HepG2 (cell line): ENCODE measurements around the gene ITM2B. TPM values are rescaled to one million over a fixed set of nuclear protein-coding genes. Genes with fewer than 3 reads are reported as not detected.

ENCODE experiments used
- ASH2L ChIP-seq: fragments of 300-600, 200-600 bp; sonication (generic); IDR thresholded peaks from 2 replicates; pipeline ENCODE4 v1.7.0; 2017; ENCODE audit warnings: low read depth, mild to moderate bottlenecking, moderate library complexity, mixed read lengths, low read length; ENCODE audit not compliant: insufficient read length
- DDIT3 ChIP-seq: sonication (generic); formaldehyde crosslinking; IDR thresholded peaks from 2 replicates; pipeline ENCODE4 v1.4.0; 2020; ENCODE audit warnings: mild to moderate bottlenecking, missing genetic modification reagents
- FOSL2 ChIP-seq: sonication (generic); formaldehyde crosslinking; IDR thresholded peaks from 2 replicates; pipeline ENCODE4 v1.4.0; 2020; ENCODE audit warnings: missing genetic modification reagents
- GATA4 ChIP-seq: sonication (generic); IDR thresholded peaks from 2 replicates; pipeline ENCODE4 v1.6.1; 2016; ENCODE audit warnings: antibody characterized with exemption, low read depth, borderline replicate concordance
- HMG20A ChIP-seq: IDR thresholded peaks from 2 replicates; pipeline ENCODE4 v1.6.1; 2016; ENCODE audit warnings: borderline replicate concordance
- HMGXB4 ChIP-seq, 2 experiments: sonication (generic) in 1 of 2; formaldehyde crosslinking in 1 of 2; IDR thresholded peaks; 2 replicates each; pipeline versions ENCODE4 v1.4.0 to v1.6.1; 2018 to 2020; ENCODE audit warnings: missing genetic modification reagents in 2 of 2, borderline replicate concordance in 1 of 2, low read depth in 1 of 2, mild to moderate bottlenecking in 1 of 2, missing biosample characterization in 1 of 2
- HOXA5 ChIP-seq: sonication (generic); formaldehyde crosslinking; IDR thresholded peaks from 2 replicates; pipeline ENCODE4 v1.4.0; 2020; ENCODE audit warnings: missing genetic modification reagents
- NCOR1 ChIP-seq: fragments of 200-600 bp; sonication (generic); IDR thresholded peaks from 2 replicates; pipeline ENCODE4 v1.7.0; 2017; ENCODE audit warnings: antibody characterized with exemption, low read length, borderline replicate concordance
- RFXANK ChIP-seq: IDR thresholded peaks from 2 replicates; pipeline ENCODE4 v1.6.1; 2016
- UBTF ChIP-seq: sonication (generic); formaldehyde crosslinking; IDR thresholded peaks from 2 replicates; pipeline ENCODE4 v1.4.0; 2020; ENCODE audit warnings: mild to moderate bottlenecking, missing genetic modification reagents
- ZMAT3 ChIP-seq: sonication (generic); formaldehyde crosslinking; conservative IDR thresholded peaks from 2 replicates; pipeline ENCODE4 v1.7.0; 2021; ENCODE audit warnings: missing genetic modification reagents
- ZNF274 ChIP-seq: sonication (generic); formaldehyde crosslinking; IDR thresholded peaks from 2 replicates; pipeline ENCODE4 v1.5.1; 2020; ENCODE audit warnings: mild to moderate bottlenecking, missing genetic modification reagents
- ZNF441 ChIP-seq: sonication (generic); formaldehyde crosslinking; IDR thresholded peaks from 2 replicates; pipeline ENCODE4 v1.7.0; 2021; ENCODE audit warnings: missing genetic modification reagents, borderline replicate concordance
- ZNF549 ChIP-seq: sonication (generic); formaldehyde crosslinking; IDR thresholded peaks from 2 replicates; pipeline ENCODE4 v1.5.0; 2020; ENCODE audit warnings: missing genetic modification reagents
- ZNF710 ChIP-seq: sonication (generic); formaldehyde crosslinking; IDR thresholded peaks from 2 replicates; pipeline ENCODE4 v1.5.0; 2020; ENCODE audit warnings: mild to moderate bottlenecking, missing genetic modification reagents, borderline replicate concordance
- ZNF772 ChIP-seq: sonication (generic); formaldehyde crosslinking; IDR thresholded peaks from 2 replicates; pipeline ENCODE4 v1.5.0; 2020; ENCODE audit warnings: mild to moderate bottlenecking, missing genetic modification reagents
- ZSCAN5A ChIP-seq: sonication (generic); formaldehyde crosslinking; IDR thresholded peaks from 2 replicates; pipeline ENCODE4 v1.8.0; 2022; ENCODE audit warnings: mild to moderate bottlenecking, missing genetic modification reagents, borderline replicate concordance
- polyA plus RNA-seq, 8 experiments: library from polyadenylated mRNA; depleted of rRNA in 3 of 8; stranded (reverse) in 7 of 8; unstranded in 1 of 8; fragments of >200 nt; fragmentation: Illumina TruSeq in 4 of 8; extraction: Trizol in 4 of 8; gene quantifications; 2 replicates each; pipeline versions ENCODE4 v1.2.1 to v1.2.3, GENCODE V29; 2011 to 2016; ENCODE audit warnings: low read depth in 4 of 8, missing spikeins in 1 of 8, mixed read lengths in 1 of 8; ENCODE audit not compliant: insufficient read depth in 1 of 8
- total RNA-seq, 5 experiments: library from RNA; depleted of rRNA; stranded (reverse); fragments of >200 nt; fragmentation: Illumina TruSeq; extraction: Trizol; gene quantifications; 2 replicates each; pipeline ENCODE4 v1.2.3, GENCODE V29; 2016; ENCODE audit warnings: low read depth in 1 of 5

The ITM2B gene
- total and polyA plus RNA-seq, 2 of the 13 experiments (the other 11 are each of a cell fraction or from before 2014, with no cell fraction given): 158 to 373 TPM

- TF ChIP-seq HMGXB4 (CRISPR knock-in tag; IDR thresholded peaks at IDR 0.05; ENCODE audit: borderline replicate concordance in 1 of 2, low read depth in 1 of 2) (no peak), DDIT3 (CRISPR knock-in tag) (no peak), HMG20A (CRISPR knock-in tag) (peak; percentile 69), ZNF274 (no peak), GATA4 (peak; percentile 47; the same call in 1 of the 2 replicates), ZSCAN5A (CRISPR knock-in tag) (peak; percentile 91; the same call in 1 of the 2 replicates), ASH2L (peak; percentile 42), NCOR1 (peak; percentile 32; the same call in 1 of the 2 replicates), HOXA5 (CRISPR knock-in tag) (0 out of 2 replicates have a peak, but pooled peaks have one; percentile 30), FOSL2 (CRISPR knock-in tag) (peak; percentile 58), ZNF441 (peak; percentile 59; the same call in 1 of the 2 replicates), ZMAT3 (CRISPR knock-in tag) (0 out of 2 replicates have a peak, but pooled peaks have one; percentile 30), ZNF772 (CRISPR knock-in tag) (peak; percentile 90), RFXANK (no peak), UBTF (CRISPR knock-in tag) (0 out of 2 replicates have a peak, but pooled peaks have one; percentile 17), ZNF549 (CRISPR knock-in tag) (peak; percentile 81; the same call in 1 of the 2 replicates), ZNF710 (CRISPR knock-in tag) (peak; percentile 64; the same call in 1 of the 2 replicates)
These were observed 32.0 kb upstream of the ITM2B start (continued) for GRCh38 chr13:48201044-48201443.
